Retinal pigment epithelial cell (primary cell): ENCODE results near the gene NHLRC4.
A peak's percentile ranks its signal among the peaks of the same experiment; 100 is the strongest.

ENCODE experiments used
- DNase-seq: peaks from one replicate; pipeline ENCODE4 v3.0.0-alpha.2; 2010; ENCODE audit warnings: low read depth
- H3K4me3 ChIP-seq: 2 replicates; pipeline ENCODE4 v1.5.1; 2011; ENCODE audit warnings: mild to moderate bottlenecking, low read length, control low read depth, moderate library complexity
- CTCF ChIP-seq: conservative IDR thresholded peaks from 2 replicates; pipeline ENCODE4 v1.5.1; 2011; ENCODE audit warnings: low read depth, low read length, control low read depth, inconsistent platforms

NHLRC4 gene

GRCh38 chr16:575354-576196, 8.8 kb downstream of the NHLRC4 start:
- DNase-seq: no peak
- no peak overlapping the region for H3K4me3 ChIP-seq
- no peak for TF ChIP-seq CTCF

GRCh38 chr16:576197-576822, 9.5 kb downstream of the NHLRC4 start:
- DNase-seq: no peak
- TF ChIP-seq CTCF: no peak
- no peak overlapping the region for H3K4me3 ChIP-seq

- no peak overlapping the region for H3K4me3 ChIP-seq
Measured at GRCh38 chr16:576823-577201, 10.0 kb downstream of the NHLRC4 start.

GRCh38 chr16:577796-578195, 11.0 kb downstream of the NHLRC4 start:
- no peak for TF ChIP-seq CTCF
- no peak for DNase-seq
- no peak overlapping the region for H3K4me3 ChIP-seq

More at GRCh38 chr16:576823-577201, 10.0 kb downstream of the NHLRC4 start:
- peak; percentile 25 for TF ChIP-seq CTCF
- no peak for DNase-seq

GRCh38 chr16:578232-578869, 11.5 kb downstream of the NHLRC4 start:
- no peak for DNase-seq
- H3K4me3 ChIP-seq: no peak overlapping the region

GRCh38 chr16:578870-579405, 12.1 kb downstream of the NHLRC4 start:
- TF ChIP-seq CTCF: peak; percentile 88
- DNase-seq: no peak
- no peak overlapping the region for H3K4me3 ChIP-seq

More at GRCh38 chr16:578232-578869, 11.5 kb downstream of the NHLRC4 start:
- TF ChIP-seq CTCF: no peak
